NCI-H2107 treated with DMSO at 0.1 percent for 48 hours (cell line): ENCODE data around the gene TRMT11.

Experiments used
- DNase-seq: peaks from one replicate; lab custom pipeline; 2025; ENCODE audit not compliant: unreplicated experiment; lab: John Stamatoyannopoulos, UW

TRMT11 gene

DNA sequence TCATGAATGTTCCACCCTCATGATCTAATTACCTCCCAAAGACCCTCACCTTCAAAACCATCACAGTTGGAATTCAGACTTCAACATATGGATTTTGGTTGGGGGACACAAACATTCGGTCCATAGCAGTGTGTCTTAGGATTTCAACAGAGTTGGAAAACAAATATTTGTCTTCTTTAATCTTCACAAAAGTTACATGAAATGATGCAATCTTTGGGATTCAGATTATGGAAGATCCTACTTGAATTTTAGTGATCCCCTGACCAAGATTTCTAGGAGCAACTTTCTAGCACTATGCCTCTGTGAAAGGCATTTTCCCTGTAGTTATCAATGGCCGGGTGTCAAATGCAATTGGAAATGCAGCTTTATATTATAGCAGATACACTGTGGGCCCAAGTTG, 86.5 kb downstream of the TRMT11 start:
- DNase-seq = no peak

DNA sequence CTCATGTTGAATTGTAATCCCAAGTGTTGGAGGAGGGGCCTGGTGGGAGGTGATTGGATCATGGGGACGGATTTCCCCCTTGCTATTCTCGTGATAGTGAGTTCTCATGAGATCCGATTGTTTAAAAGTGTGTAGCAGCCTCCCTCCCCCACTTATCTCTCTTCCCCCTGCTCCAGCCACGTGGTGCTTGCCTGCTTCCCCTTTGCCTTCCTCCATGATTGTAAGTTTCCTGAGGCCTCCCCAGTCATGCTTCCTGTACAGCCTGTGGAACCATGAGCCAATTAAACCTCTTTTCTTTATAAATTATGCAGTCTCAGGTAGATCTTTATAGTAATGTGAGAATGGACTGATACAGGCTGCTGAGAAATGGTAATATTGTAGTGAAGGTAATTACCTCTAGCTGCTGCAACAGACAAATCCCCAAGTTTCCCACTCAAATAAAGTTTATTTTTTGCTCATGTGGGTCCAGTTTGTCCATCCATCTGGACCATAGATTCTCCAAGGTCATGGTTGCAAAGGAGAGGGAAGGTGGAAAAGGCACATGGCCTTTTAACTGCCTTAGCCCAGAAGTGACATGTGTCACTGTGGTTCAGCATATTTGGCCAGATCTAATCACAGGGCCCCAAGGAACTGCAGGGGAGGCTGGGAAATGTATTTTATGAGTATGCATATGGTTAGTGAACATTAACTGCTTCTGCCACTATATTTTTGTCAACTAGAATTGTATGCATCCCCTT, 89.2 kb downstream of the TRMT11 start:
- DNase-seq = no peak

DNA sequence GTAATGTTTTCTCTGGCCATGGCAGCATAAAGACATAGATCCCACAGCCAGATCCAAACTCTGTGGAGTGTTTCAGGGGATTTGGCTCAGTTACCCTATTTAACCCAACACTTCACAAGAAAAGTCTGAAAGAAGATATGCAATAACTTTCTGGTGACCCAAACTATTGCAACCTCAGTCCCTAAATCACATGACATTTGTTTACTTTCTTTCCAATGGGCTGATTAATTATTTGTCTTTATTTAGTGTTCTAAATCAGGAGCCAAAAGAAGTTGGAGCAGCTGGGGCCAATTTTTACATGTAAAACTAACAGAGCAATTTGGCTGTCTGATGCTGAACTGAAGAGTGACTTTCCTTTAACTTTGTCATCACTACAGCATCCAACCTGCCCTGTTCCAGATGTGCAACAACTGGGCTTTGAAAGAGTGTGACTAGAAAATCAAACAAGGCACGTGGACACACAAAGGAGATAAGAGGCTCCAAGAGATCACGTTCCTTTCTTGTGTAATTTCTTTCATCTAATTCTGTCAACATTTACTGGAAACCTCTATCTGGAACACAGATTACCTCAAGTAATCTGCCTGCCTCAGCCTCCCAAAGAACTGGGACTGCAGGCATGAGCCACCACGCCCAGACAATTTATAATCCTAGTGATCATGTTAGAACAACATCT, 90.8 kb downstream of the TRMT11 start:
- no peak for DNase-seq

DNA sequence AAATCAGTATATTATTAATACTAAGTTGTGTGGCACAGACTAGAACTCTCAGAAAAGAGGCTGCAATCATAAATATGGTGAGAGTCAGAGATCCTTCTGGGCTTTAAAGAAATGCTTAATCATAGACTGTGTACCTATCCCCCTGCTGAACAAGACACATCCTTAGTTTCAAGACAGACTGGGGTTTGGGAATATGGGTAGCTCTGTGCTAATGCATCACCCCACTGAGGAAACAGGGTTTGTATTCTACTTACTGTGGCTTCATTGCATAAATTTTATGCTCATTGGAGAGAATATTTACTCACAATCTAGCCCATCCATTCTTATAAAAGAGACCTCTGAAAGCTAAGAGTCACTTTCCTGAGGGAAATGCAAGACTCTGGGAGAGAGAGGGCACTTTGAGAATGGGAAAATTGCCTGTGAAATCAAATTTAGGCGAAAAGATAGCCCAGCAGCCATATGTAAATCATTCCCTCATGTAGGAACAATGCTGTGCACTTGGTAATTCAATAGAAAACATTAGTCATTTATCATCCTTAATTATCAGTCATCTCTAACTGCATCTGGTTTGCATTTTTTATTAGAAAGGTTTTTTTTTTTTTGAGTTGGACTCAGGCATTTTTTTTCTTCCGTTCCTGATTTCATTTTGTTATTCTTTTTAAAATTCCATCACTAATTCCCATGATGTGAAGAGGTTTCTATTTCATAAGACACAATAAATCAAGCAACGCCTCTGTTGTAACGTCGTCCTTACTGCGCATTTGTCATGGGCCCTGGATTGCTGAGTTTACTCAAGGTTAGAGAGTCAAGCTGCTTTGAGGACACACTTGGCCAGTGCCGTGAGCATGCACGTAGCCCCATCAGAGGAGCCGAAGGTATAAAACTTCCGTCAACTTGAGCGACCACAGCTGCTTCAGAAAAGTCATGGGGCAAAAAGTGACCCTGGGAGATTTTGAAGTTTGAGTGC, 91.8 kb downstream of the TRMT11 start:
- DNase-seq = no peak

DNA sequence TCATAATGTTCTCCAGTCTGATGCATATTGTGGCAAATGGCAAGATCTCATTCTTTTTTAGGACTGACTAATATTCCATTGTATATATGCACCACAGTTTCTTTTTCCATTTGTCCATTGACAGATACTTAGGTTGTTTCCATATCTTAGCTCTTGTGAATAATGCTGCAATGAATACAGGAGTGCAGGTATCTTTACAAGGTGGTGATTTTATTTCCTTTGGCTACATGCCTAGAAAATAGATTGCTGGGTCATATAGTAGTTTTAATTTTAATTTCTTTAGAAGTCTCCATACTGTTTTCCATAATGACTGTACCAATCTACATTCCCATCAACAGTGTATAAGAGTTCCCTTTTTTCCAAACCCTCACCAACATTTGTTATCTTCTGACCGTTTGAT, 97.5 kb downstream of the TRMT11 start:
- DNase-seq = no peak

DNA sequence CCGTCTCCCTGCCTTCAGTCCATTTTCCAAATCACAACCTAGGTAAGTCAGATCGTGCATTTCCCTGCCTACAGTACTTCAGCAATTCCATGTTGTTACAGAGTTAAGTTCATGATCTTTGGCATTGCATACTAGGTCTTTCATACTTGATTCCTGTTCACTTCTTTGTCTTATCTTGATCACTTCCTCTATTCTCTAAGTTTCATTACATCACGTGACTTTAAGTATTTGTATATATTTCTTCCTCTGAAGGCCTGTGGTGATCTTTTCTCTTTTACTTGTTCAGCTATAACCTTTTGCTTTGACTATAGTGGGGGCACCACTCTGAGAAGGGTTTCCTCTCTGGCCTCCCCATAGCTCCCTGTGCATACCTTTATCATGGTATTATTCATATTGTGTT, 100.2 kb downstream of the TRMT11 start:
- no peak for DNase-seq
